Activated T-cell treated with anti-CD3 and anti-CD28 coated beads, Interleukin-2, amount 50 U/mL, for 4 hours (primary cell): Measurements from ENCODE around the gene IFITM10. TPM values are rescaled to one million over a fixed set of nuclear protein-coding genes. Genes with fewer than 3 reads are reported as not detected.

Experiments used
- ATAC-seq, 2 donors: fragments of 200-7000 bp; cut with Tn5 transposase; one replicate each; pipeline ENCODE4 v1.10.0; 2021
- DNase-seq: peaks from one replicate; pipeline ENCODE4 v3.0.0-alpha.2; 2020
- H3K27me3 Mint-ChIP-seq: one replicate; pipeline ENCODE4 v1.8.0; 2021; ENCODE audit warnings: low read depth, mixed read lengths
- H3K36me3 Mint-ChIP-seq: one replicate; pipeline ENCODE4 v1.8.0; 2022; ENCODE audit warnings: mixed read lengths; ENCODE audit not compliant: insufficient read depth
- H3K4me1 Mint-ChIP-seq: one replicate; pipeline ENCODE4 v1.8.0; 2021; ENCODE audit warnings: low read depth, mixed read lengths
- H3K4me3 Mint-ChIP-seq: one replicate; pipeline ENCODE4 v1.8.0; 2021; ENCODE audit warnings: mild to moderate bottlenecking, moderate library complexity, mixed read lengths
- H3K9me3 Mint-ChIP-seq: one replicate; pipeline ENCODE4 v1.8.0; 2021; ENCODE audit warnings: mixed read lengths
- total RNA-seq, 3 donors: library from RNA; stranded (reverse); gene quantifications; one replicate each; pipeline ENCODE4 v1.2.1, GENCODE V29; 2021

Gene IFITM10
- total RNA-seq: under 1 TPM; 0.33 to 0.53 (median 0.33) TPM

DNA sequence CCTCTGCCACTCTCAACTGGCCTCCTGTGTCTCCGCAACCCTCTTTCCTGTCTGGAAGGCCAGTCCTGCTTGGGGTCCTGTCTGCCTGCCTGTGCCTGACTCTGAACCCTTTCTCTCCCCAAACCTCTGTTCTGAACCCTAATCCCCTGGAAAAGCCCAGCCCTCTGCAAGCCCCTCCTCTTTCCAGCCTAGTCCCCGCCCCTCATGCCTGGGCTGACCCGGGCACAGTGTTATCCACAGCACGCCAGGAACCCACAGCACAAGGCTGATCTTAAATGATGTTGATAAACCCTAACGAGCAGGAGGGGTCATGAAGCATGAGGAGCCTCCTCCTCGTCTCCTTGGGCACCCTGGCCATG lies at the start of gene IFITM10:
Gene IFITM10, minus strand, starts transcription at position 115 of the 359 bp plus-strand sequence. CDS start 153 bp downstream, outside the sequence.
- ATAC-seq (no peak), DNase-seq (no peak)
- Mint-ChIP-seq H3K27me3 (peaks cover 16% of the 10 kb centered on the region), H3K4me1 (peaks cover 21% of the 10 kb centered on the region), H3K4me3 (peak within 1 kb of the TSS; percentile 49), H3K9me3 (no peaks in the 10 kb centered on the region), H3K36me3 (peaks cover 2% of the 10 kb centered on the region)

DNA sequence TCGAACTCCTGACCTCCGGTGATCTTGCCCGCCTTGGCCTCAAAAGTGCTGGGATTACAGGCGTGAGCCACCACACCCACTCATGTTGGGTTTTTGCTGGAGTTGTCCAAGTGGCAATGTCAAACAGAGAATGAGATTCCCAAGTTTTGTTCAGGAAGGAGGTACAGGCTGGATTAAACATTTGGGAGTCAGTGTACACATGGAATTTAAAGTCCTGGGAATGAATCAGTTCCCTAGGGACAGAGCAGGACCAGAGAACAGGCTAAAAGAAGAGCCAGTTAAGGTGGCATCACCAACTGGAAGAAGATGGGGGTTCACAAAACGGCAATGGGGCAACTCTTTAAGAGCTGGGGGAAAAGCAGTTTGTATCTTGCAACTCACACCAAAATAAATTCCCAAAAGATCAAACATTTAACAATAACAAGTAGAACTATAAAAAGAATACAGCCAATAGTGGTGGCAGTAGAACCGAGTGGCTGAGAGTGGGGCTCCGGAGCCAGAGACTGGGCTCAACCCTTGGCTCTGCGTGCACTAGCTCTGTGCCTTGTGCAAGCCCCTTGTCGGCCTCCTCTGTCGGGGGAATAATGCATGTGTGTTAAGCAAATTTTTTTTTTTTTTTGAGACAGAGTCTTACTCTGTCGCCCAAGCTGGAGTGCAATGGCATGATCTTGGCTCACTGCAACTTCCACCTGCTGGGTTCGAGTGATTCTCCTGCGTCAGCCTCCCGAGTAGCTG lies 47.2 kb upstream of the IFITM10 start:
- peaks cover 1% of the 10 kb centered on the region for H3K4me1 Mint-ChIP-seq

GRCh38 chr11:1796413-1797011 lies 46.1 kb upstream of the IFITM10 start:
- DNase-seq (no peak), ATAC-seq (no peak)
- H3K36me3 Mint-ChIP-seq: no peaks in the 10 kb centered on the region
- H3K4me3 Mint-ChIP-seq: no peak overlapping the region
- peaks cover 6% of the 10 kb centered on the region for H3K9me3 Mint-ChIP-seq
- H3K27me3 Mint-ChIP-seq: peaks cover 34% of the 10 kb centered on the region
- H3K4me1 Mint-ChIP-seq: peaks cover 3% of the 10 kb centered on the region

More for the DNA sequence above, 47.2 kb upstream of the IFITM10 start:
- Mint-ChIP-seq H3K9me3 (peaks cover 5% of the 10 kb centered on the region), H3K27me3 (peaks cover 38% of the 10 kb centered on the region), H3K36me3 (no peaks in the 10 kb centered on the region), H3K4me3 (no peak overlapping the region)
- ATAC-seq (no peak), DNase-seq (no peak)

- Mint-ChIP-seq H3K36me3 (no peaks in the 10 kb centered on the region), H3K9me3 (peaks cover 6% of the 10 kb centered on the region), H3K4me3 (no peak overlapping the region), H3K4me1 (peaks cover 3% of the 10 kb centered on the region), H3K27me3 (peaks cover 18% of the 10 kb centered on the region)
- no peak for ATAC-seq
- DNase-seq: no peak
Observed at GRCh38 chr11:1793081-1793480, 42.7 kb upstream of the IFITM10 start.

DNA sequence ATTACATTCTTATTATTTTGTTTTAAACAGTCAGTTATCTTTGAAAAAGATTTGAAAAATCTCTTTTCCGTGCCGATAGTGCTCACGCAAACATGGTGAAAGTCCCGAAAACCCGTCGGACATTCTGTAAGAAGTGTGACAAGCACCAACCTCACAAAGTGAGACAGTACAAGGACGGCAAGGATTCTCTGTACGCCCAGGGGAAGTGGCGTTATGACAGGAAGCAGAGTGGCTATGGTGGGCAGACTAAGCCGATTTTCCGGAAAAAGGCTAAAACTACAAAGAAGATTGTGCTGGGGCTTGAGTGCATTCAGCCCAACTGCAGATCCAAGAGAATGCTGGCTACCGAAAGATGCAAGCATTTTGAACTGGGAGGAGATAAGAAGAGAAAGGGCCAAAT lies 42.1 kb upstream of the IFITM10 start:
- no peak for DNase-seq
- H3K9me3 Mint-ChIP-seq: peaks cover 6% of the 10 kb centered on the region

DNA sequence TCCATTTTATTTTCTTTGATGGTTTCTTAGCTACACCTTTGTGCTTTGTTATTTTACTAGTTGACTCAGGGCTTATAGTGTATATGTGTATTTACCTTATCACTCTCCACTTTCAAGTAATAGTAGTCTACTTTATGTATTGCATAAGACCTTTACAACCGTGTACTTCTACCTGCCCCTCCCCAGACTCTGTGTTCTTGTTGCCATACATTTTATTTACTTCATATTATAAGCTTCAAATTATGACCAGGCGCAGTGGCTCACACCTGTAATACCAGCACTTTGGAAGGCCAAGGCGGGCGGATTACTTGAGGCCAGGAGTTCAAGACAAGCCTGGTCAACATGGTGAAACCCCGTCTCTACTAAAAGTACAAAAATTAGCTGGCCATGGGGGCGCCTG lies 41.5 kb upstream of the IFITM10 start:
- H3K36me3 Mint-ChIP-seq: no peaks in the 10 kb centered on the region
- ATAC-seq (no peak), DNase-seq (no peak)
- peaks cover 3% of the 10 kb centered on the region for H3K4me1 Mint-ChIP-seq
- H3K4me3 Mint-ChIP-seq: no peak overlapping the region
- peaks cover 6% of the 10 kb centered on the region for H3K9me3 Mint-ChIP-seq
- peaks cover 11% of the 10 kb centered on the region for H3K27me3 Mint-ChIP-seq

More for the DNA sequence above, 42.1 kb upstream of the IFITM10 start:
- no peak for ATAC-seq
- H3K4me1 Mint-ChIP-seq: peaks cover 3% of the 10 kb centered on the region
- H3K27me3 Mint-ChIP-seq: peaks cover 13% of the 10 kb centered on the region
- H3K36me3 Mint-ChIP-seq: no peaks in the 10 kb centered on the region
- peak overlapping the region; percentile 14 for H3K4me3 Mint-ChIP-seq

GRCh38 chr11:1786466-1786865 lies 36.1 kb upstream of the IFITM10 start:
- Mint-ChIP-seq H3K9me3 (no peaks in the 10 kb centered on the region), H3K27me3 (no peaks in the 10 kb centered on the region), H3K36me3 (no peaks in the 10 kb centered on the region), H3K4me3 (no peak overlapping the region), H3K4me1 (no peaks in the 10 kb centered on the region)
- no peak for ATAC-seq
- no peak for DNase-seq

DNA sequence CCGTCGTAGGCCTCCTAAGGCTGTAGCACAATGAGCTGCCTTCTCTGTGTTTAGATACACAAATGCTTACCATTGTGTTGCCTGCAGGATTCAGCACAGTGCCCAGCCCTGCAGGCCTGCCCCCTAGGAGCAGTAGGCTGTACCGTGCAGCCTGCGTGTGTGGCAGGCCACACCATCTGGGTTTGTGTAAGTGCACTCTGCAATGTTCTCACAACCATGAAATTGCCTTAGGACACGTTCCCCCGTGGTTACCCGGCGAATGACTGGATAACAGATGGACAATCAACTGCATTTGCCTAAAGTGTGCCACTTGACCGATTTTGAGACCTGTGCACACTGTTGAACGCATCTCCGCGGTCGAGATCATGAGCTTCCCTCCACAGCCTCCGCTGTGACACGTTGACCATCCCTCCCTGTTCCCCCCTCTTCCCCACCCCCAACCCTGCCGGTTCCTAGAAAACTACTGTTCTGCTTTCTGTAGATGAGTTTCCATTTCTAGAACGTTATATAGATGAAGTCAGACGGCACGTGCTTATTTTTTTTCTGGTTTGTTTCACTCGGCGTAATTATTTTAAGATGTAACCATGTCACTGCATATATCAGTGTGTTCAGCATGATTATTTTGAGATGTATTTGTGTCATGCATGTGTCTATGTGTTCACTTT lies 35.5 kb upstream of the IFITM10 start:
- Mint-ChIP-seq H3K36me3 (no peaks in the 10 kb centered on the region), H3K4me1 (no peaks in the 10 kb centered on the region), H3K27me3 (no peaks in the 10 kb centered on the region), H3K4me3 (no peak overlapping the region), H3K9me3 (no peaks in the 10 kb centered on the region)
- ATAC-seq (no peak), DNase-seq (no peak)

DNA sequence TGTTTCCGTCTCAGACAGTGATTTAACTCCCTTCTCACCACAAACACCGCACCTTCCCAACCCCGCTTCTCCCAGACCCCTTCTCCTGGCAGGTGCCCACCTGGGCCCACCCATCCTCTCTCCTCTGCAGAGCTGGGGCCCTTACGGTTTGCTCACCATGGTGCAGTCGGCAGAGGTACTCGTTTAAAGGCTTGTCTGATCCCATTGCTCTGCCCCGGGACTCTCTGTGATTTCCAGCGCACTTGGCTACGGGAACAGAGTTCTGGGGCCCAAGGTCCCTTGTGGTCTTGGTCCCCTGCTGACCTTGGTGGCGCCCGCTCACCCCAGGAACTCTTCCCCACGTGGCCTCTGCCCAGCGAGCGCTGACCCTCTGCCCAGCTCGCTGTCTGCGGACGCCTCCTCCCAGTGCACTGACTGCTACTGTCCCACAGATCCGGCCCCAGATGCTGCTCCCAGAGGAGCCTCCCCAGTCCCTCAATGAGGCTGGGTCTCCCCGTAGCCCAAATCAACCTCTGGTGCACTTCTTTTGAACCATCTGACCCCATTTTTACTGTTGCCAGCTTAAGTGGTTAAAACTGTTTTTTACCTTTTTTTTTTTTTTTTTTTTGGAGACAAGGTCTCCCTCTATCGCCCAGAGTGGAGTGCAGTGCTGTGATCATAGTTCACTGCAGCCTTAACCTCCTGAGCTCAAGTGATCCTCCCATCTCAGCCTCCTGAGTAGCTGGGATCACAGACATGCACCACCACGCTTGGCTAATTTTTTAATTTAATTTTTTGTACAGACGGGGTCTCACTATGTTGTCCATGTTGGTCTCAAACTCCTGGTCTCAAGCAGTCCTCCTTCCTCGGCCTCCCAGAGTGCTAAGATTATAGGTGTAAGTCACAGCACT lies 34.6 kb upstream of the IFITM10 start:
- H3K4me3 Mint-ChIP-seq: no peak overlapping the region
- no peaks in the 10 kb centered on the region for H3K9me3 Mint-ChIP-seq
- no peaks in the 10 kb centered on the region for H3K36me3 Mint-ChIP-seq
- H3K4me1 Mint-ChIP-seq: no peaks in the 10 kb centered on the region
- no peaks in the 10 kb centered on the region for H3K27me3 Mint-ChIP-seq
- DNase-seq (no peak), ATAC-seq (no peak)

- no peaks in the 10 kb centered on the region for H3K9me3 Mint-ChIP-seq
- H3K27me3 Mint-ChIP-seq: no peaks in the 10 kb centered on the region
- no peak for DNase-seq
- no peak overlapping the region for H3K4me3 Mint-ChIP-seq
- no peak for ATAC-seq
- H3K36me3 Mint-ChIP-seq: no peaks in the 10 kb centered on the region
- no peaks in the 10 kb centered on the region for H3K4me1 Mint-ChIP-seq
Observed at GRCh38 chr11:1783725-1784529, 33.5 kb upstream of the IFITM10 start.

- ATAC-seq: no peak
- no peak for DNase-seq
- no peaks in the 10 kb centered on the region for H3K27me3 Mint-ChIP-seq
- no peaks in the 10 kb centered on the region for H3K4me1 Mint-ChIP-seq
- no peaks in the 10 kb centered on the region for H3K9me3 Mint-ChIP-seq
- H3K36me3 Mint-ChIP-seq: no peaks in the 10 kb centered on the region
- no peak overlapping the region for H3K4me3 Mint-ChIP-seq
Observed at GRCh38 chr11:1782831-1783724, 32.7 kb upstream of the IFITM10 start.

GRCh38 chr11:1782031-1782590 lies 31.7 kb upstream of the IFITM10 start:
- no peaks in the 10 kb centered on the region for H3K9me3 Mint-ChIP-seq
- no peaks in the 10 kb centered on the region for H3K4me1 Mint-ChIP-seq
- no peak for DNase-seq
- no peaks in the 10 kb centered on the region for H3K27me3 Mint-ChIP-seq
- ATAC-seq: no peak
- no peak overlapping the region for H3K4me3 Mint-ChIP-seq
- H3K36me3 Mint-ChIP-seq: no peaks in the 10 kb centered on the region
